Measurements from ENCODE around the gene ENC1. TPM values are rescaled to one million over a fixed set of nuclear protein-coding genes. Genes with fewer than 3 reads are reported as not detected.

ENC1 gene
- total and polyA plus RNA-seq, 10 of the 15 experiments (the other 5 are each of a cell fraction or from before 2014, with no cell fraction given) = 8.2 to 55.5 (median 32.1) TPM

GRCh38 chr5:74628359-74628758 is 12.2 kb downstream of the ENC1 start (continued):
- TF ChIP-seq CHD1 (IDR thresholded peaks at IDR 0.05; ENCODE audit: low read depth, low read length) (no peak), ZZZ3 (IDR thresholded peaks at IDR 0.05; ENCODE audit: control insufficient read depth, insufficient read length, low read depth) (no peak), E2F4 (IDR thresholded peaks at IDR 0.05; ENCODE audit: low read depth, low read length) (no peak), RBBP5 (conservative IDR thresholded peaks at IDR 0.05) (no peak), NRF1 (conservative IDR thresholded peaks at IDR 0.05; ENCODE audit: low read depth, low read length) (no peak), ELK1 (IDR thresholded peaks at IDR 0.05; ENCODE audit: low read depth, low read length) (no peak), GATAD2B (conservative IDR thresholded peaks at IDR 0.05; ENCODE audit: low read depth) (no peak)
- TF ChIP-seq, protein P1, sequence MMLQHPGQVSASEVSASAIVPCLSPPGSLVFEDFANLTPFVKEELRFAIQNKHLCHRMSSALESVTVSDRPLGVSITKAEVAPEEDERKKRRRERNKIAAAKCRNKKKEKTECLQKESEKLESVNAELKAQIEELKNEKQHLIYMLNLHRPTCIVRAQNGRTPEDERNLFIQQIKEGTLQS (IDR thresholded peaks at IDR 0.05; ENCODE audit: borderline replicate concordance, extremely low read depth, low read depth, low read length) = no peak

DNA sequence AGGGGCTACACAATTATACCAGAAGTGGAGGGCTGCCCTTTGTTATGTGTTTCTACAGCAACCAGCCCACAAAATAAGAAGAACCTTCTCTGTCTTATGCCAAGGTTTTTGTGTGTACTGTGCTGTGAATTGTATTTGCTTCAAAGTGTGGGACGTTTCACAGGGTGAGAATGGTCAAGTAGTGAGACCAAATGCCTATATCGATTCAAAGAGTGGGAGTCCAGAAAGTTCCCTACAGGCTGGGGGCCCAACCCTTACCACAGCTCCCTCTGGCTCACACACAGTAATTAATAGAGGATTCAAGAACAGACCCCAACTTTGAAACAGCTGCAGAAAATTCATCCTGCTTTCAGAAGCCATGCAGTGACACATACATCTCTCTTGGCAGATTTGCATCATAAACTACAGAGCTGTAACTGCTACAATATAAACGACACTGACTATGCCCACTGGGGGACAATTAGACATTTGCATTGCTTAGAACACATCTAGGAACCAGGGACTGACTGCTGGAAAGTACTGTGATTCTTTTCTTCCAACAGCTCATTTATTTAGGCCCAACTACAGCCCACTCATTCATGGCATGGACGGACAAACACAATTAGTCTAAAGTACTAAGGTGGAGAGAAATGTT is 12.8 kb downstream of the ENC1 start:
- H3K27me3 ChIP-seq (replicated peaks in 1 of 2; ENCODE audit: control insufficient read depth in 2 of 2, insufficient read depth in 2 of 2, low read length in 1 of 2) = no peaks in the 10 kb centered on the region
- H3K4me1 ChIP-seq (ENCODE audit: control insufficient read depth, insufficient read depth, low read length) = peaks cover 21% of the 10 kb centered on the region
- H3K27ac ChIP-seq (ENCODE audit: control insufficient read depth, insufficient read depth) = no peak overlapping the region
- no TSS peak for BruUV-seq (replicated peaks)
- SMC1A ChIA-PET (ENCODE audit: uncharacterized antibody, unreplicated experiment) = interaction anchor here (0.8 to 3.6 kb wide), 3 partner anchors 11 to 194 kb away, joined by 3 to 28 read pairs (median 3); partner anchors contain the start of gene ENC1
- no peak overlapping the region for H3K9ac ChIP-seq (ENCODE audit: control insufficient read depth, insufficient read depth, low read length)
- CTCF ChIA-PET = interaction anchor here (0.7 to 2.4 kb wide), 4 partner anchors 12 to 589 kb away, joined by 3 to 8 read pairs (median 4); partner anchors contain the start of gene ENC1
- H3K36me3 ChIP-seq (ENCODE audit: control insufficient read depth in 2 of 2, insufficient read depth in 2 of 2, low read length in 1 of 2) = peaks cover 0 to 3% of the 10 kb centered on the region in 2 experiments; a peak in 3 of 4 replicates
- H4K20me1 ChIP-seq (ENCODE audit: control insufficient read depth, insufficient read depth) = no peaks in the 10 kb centered on the region
- no peak for TF ChIP-seq FOS (IDR thresholded peaks at IDR 0.05; ENCODE audit: borderline replicate concordance, extremely low read depth, insufficient read length)
- TF ChIP-seq MEF2B (IDR thresholded peaks at IDR 0.05; ENCODE audit: partially characterized antibody, poor library complexity, severe bottlenecking) = peak; percentile 7
- ATAC-seq = no peak
- WGBS (ENCODE audit: insufficient coverage, insufficient replicate concordance, low lambda C conversion rate, missing lambda C conversion rate) = 59% methylated on average over 4 of the region's 4 CpGs
- intact Hi-C loops (cut with micrococcal nuclease; ENCODE audit: unreplicated experiment) = no loop called here
- no peak for FAIRE-seq
- peaks cover 5% of the 10 kb centered on the region; the same call in 1 of the 2 replicates for H3K79me2 ChIP-seq (ENCODE audit: control insufficient read depth, insufficient read depth, low read length)
- no peak overlapping the region for H3K4me2 ChIP-seq (ENCODE audit: control insufficient read depth, insufficient read depth)
- RAD21 ChIA-PET (ENCODE audit: unreplicated experiment) = interaction anchor here (1.0 to 1.1 kb wide), 2 partner anchors 12 to 41 kb away, joined by 3 to 5 read pairs; partner anchors contain the start of gene ENC1
- H2AFZ ChIP-seq (ENCODE audit: control insufficient read depth, low read depth, low read length) = no peak overlapping the region
- no peaks in the 10 kb centered on the region; the same call in 2 of the 3 replicates for H3K9me3 ChIP-seq (replicated peaks; ENCODE audit: control insufficient read depth, insufficient read depth, low read length)
- in situ Hi-C loops (cut with MboI) = no loop called here
- no peak overlapping the region for H3K4me3 ChIP-seq
- POLR2A ChIA-PET = interaction anchor here (0.6 kb wide), 1 partner anchor 431 kb away, joined by 3 read pairs; no protein-coding TSS in a partner anchor
- DNase-seq (ENCODE audit: low read depth, low spot score) = no peak

All from GM12878 (cell line).